HL-60 (cell line): ENCODE measurements around the gene ETF1.

Experiments
- DNase-seq, 2 experiments: peaks; one replicate each; pipeline ENCODE4 v3.0.0-alpha.2; 2010 to 2020; ENCODE audit warnings: low read depth in 1 of 2, low spot score in 1 of 2
- H3K27ac ChIP-seq: fragments of 250-450 bp; sonication (Bioruptor Pico); replicated peaks from 2 replicates; pipeline ENCODE4 v1.5.1; 2020; ENCODE audit warnings: mild to moderate bottlenecking, moderate library complexity
- H3K27me3 ChIP-seq: fragments of 250-450 bp; sonication (Bioruptor Pico); 2 replicates; pipeline ENCODE4 v1.5.1; 2021; ENCODE audit warnings: mild to moderate bottlenecking, moderate library complexity; ENCODE audit not compliant: insufficient read depth, poor library complexity, severe bottlenecking
- H3K4me3 ChIP-seq: replicated peaks from 2 replicates; pipeline ENCODE4 v1.5.1; 2011; ENCODE audit warnings: mild to moderate bottlenecking, control low read depth, low read length; ENCODE audit not compliant: insufficient read depth
- GABPA ChIP-seq: IDR thresholded peaks from 2 replicates; pipeline ENCODE4 v1.6.1; 2012; ENCODE audit warnings: low read depth
- POLR2AphosphoS5 ChIP-seq: IDR thresholded peaks from 2 replicates; pipeline ENCODE4 v1.6.1; 2012; ENCODE audit warnings: low read depth
- SPI1 ChIP-seq: IDR thresholded peaks from 2 replicates; pipeline ENCODE4 v1.6.1; 2012; ENCODE audit warnings: low read depth, mild to moderate bottlenecking, borderline replicate concordance
- TF ChIP-seq, protein P1 (sequence below): IDR thresholded peaks from 2 replicates; pipeline ENCODE4 v1.6.1; 2012; ENCODE audit warnings: low read depth; ENCODE audit not compliant: insufficient replicate concordance
- TF ChIP-seq, protein P2 (sequence below): IDR thresholded peaks from one replicate; pipeline ENCODE4 v1.5.1; 2011; ENCODE audit warnings: low read length, control low read depth, inconsistent platforms; ENCODE audit not compliant: insufficient read depth

Gene ETF1

DNA sequence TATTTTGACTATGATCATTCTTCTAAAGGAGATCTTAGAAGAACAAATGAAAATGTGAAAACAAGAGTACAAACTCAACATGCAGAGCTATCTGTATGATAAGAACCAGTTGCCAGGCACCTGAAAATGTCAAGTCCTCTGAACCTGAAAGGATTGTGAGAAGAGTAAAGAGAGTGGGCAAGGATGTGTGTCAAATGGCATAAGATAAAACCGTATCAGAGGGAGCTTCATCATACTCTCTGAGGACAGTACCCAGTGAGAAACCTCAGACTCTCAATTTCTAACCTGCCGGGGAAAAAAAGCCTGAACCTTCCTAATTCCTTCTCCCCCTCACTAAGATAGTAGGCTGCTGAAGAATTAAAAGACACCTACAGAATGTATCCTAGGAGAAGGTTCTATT, 6.8 kb downstream of the ETF1 start:
- Histone ChIP-seq H3K27ac (no peak overlapping the region), H3K27me3 (no peaks in the 10 kb centered on the region), H3K4me3 (no peak overlapping the region)
- DNase-seq, result no peak
- no peak for TF ChIP-seq SPI1
- TF ChIP-seq, protein P1, sequence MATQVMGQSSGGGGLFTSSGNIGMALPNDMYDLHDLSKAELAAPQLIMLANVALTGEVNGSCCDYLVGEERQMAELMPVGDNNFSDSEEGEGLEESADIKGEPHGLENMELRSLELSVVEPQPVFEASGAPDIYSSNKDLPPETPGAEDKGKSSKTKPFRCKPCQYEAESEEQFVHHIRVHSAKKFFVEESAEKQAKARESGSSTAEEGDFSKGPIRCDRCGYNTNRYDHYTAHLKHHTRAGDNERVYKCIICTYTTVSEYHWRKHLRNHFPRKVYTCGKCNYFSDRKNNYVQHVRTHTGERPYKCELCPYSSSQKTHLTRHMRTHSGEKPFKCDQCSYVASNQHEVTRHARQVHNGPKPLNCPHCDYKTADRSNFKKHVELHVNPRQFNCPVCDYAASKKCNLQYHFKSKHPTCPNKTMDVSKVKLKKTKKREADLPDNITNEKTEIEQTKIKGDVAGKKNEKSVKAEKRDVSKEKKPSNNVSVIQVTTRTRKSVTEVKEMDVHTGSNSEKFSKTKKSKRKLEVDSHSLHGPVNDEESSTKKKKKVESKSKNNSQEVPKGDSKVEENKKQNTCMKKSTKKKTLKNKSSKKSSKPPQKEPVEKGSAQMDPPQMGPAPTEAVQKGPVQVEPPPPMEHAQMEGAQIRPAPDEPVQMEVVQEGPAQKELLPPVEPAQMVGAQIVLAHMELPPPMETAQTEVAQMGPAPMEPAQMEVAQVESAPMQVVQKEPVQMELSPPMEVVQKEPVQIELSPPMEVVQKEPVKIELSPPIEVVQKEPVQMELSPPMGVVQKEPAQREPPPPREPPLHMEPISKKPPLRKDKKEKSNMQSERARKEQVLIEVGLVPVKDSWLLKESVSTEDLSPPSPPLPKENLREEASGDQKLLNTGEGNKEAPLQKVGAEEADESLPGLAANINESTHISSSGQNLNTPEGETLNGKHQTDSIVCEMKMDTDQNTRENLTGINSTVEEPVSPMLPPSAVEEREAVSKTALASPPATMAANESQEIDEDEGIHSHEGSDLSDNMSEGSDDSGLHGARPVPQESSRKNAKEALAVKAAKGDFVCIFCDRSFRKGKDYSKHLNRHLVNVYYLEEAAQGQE, result no peak

DNA sequence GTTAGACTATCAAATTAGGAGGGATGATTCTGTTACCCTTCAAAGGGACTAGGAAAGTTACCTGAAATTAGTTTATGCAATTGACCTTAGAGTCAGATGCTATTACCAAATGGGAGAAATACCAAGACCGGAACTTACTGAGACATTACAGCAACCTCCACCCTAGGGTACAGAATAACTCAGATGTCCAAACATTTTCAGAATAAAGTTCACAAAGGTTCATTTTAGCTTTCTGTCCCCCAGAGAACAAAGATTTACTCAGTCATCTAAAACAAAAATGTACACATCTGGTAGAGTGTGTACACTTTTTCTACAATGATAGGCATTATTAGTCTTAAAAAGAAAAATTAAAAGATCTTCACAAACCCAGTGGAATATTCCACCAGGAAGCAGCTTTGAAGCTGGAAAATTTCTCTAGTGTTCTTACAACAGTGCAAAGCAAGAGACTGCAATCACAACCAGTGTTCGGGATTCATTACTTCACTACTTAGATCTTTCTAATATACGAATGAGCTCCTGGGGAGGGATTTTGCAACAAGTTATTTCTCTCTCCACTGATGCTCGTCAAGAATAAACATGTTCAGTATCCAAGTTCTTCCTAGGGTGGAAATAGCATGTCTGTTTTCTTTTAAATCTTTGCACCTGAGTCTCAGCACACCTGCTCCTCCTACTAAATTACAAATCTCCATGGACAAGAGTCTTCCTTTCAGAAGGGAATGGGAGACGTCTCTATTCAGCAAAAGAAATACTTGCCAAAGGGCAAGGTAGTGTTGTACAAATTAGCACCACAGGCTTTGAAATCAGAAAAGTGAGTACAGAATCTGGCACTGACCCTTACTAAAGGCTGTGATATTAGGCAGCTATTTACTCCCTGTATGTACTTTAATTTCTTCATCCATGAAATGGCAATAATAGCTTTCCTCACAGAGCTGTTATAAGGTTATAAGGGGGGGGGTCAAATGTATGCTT, 8.8 kb downstream of the ETF1 start:
- TF ChIP-seq, protein P2, sequence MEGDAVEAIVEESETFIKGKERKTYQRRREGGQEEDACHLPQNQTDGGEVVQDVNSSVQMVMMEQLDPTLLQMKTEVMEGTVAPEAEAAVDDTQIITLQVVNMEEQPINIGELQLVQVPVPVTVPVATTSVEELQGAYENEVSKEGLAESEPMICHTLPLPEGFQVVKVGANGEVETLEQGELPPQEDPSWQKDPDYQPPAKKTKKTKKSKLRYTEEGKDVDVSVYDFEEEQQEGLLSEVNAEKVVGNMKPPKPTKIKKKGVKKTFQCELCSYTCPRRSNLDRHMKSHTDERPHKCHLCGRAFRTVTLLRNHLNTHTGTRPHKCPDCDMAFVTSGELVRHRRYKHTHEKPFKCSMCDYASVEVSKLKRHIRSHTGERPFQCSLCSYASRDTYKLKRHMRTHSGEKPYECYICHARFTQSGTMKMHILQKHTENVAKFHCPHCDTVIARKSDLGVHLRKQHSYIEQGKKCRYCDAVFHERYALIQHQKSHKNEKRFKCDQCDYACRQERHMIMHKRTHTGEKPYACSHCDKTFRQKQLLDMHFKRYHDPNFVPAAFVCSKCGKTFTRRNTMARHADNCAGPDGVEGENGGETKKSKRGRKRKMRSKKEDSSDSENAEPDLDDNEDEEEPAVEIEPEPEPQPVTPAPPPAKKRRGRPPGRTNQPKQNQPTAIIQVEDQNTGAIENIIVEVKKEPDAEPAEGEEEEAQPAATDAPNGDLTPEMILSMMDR, result no peak
- TF ChIP-seq, protein P1, result no peak
- TF ChIP-seq POLR2AphosphoS5 (no peak), GABPA (no peak), SPI1 (no peak)
- Histone ChIP-seq H3K27me3 (no peaks in the 10 kb centered on the region), H3K27ac (no peak overlapping the region), H3K4me3 (no peak overlapping the region)
- DNase-seq, result no peak

DNA sequence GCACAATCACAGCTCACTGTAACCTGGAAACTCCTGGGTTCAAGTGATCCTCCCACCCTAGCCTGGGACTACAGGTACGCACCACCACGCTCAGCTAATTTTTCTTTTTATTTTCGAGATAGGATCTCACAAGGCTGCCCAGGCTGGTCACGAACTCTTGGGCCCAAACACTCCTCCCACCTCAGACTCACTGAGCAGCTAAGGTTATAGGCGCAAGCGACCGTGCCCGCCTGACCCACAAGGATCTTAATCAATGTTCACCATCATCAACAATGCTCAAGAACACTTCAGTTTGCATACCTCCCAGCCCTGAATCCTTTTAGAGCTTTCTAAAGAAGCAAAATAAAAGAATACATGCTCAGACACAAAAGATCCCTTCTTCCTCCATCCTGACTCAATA, 13.2 kb downstream of the ETF1 start:
- no peak for DNase-seq
- H3K27ac ChIP-seq, result no peak overlapping the region
- no peaks in the 10 kb centered on the region for H3K27me3 ChIP-seq
- no peak overlapping the region for H3K4me3 ChIP-seq
- no peak for TF ChIP-seq POLR2AphosphoS5
- TF ChIP-seq, protein P1, result no peak
- TF ChIP-seq, protein P2, result no peak
- TF ChIP-seq SPI1, result no peak
- no peak for TF ChIP-seq GABPA
